Osteoblast (primary cell): ENCODE data around the gene TNFRSF19. TPM values are rescaled to one million over a fixed set of nuclear protein-coding genes. Genes with fewer than 3 reads are reported as not detected.

Experiments used
- DNase-seq: peaks from one replicate; pipeline ENCODE4 v3.0.0; 2011; ENCODE audit warnings: low spot score, mixed read lengths; ENCODE audit not compliant: insufficient read length; ENCODE audit errors: missing footprints
- H2AFZ ChIP-seq: 2 replicates; pipeline ENCODE4 v1.6.0; 2011; ENCODE audit warnings: mild to moderate bottlenecking, low read length
- H3K27ac ChIP-seq: 2 replicates; pipeline ENCODE4 v1.5.1; 2011; ENCODE audit warnings: mild to moderate bottlenecking, low read depth, low read length, moderate library complexity
- H3K27me3 ChIP-seq: 2 replicates; pipeline ENCODE4 v1.6.0; 2012; ENCODE audit warnings: mild to moderate bottlenecking, control low read depth, inconsistent platforms, low read length, moderate library complexity; ENCODE audit not compliant: insufficient read depth
- H3K36me3 ChIP-seq: 2 replicates; pipeline ENCODE4 v1.5.1; 2011; ENCODE audit warnings: mild to moderate bottlenecking, low read length, control low read depth, moderate library complexity; ENCODE audit not compliant: insufficient read depth
- H3K4me1 ChIP-seq: 2 replicates; pipeline ENCODE4 v1.5.1; 2011; ENCODE audit warnings: mild to moderate bottlenecking, low read length, control low read depth, moderate library complexity; ENCODE audit not compliant: insufficient read depth
- H3K4me2 ChIP-seq: 2 replicates; pipeline ENCODE4 v1.6.0; 2011; ENCODE audit warnings: mild to moderate bottlenecking, low read length; ENCODE audit not compliant: insufficient read depth
- H3K4me3 ChIP-seq: fragments of 200-600 bp; sonication (generic); 3 replicates; pipeline ENCODE4 v1.5.1; 2012; ENCODE audit warnings: mild to moderate bottlenecking, low read length, inconsistent platforms; ENCODE audit not compliant: insufficient read depth
- H3K79me2 ChIP-seq: 2 replicates; pipeline ENCODE4 v1.6.0; 2012; ENCODE audit warnings: mild to moderate bottlenecking, low read length, control low read depth, inconsistent platforms; ENCODE audit not compliant: insufficient read depth
- H3K9me3 ChIP-seq: 2 replicates; pipeline ENCODE4 v1.5.1; 2011; ENCODE audit warnings: low read depth, low read length, control low read depth
- H4K20me1 ChIP-seq: 2 replicates; pipeline ENCODE4 v1.6.0; 2012; ENCODE audit warnings: mild to moderate bottlenecking, low read length, control low read depth; ENCODE audit not compliant: insufficient read depth
- CTCF ChIP-seq: IDR thresholded peaks from 2 replicates; pipeline ENCODE4 v1.5.1; 2011; ENCODE audit warnings: mild to moderate bottlenecking, low read depth, low read length, moderate library complexity; ENCODE audit errors: extremely low read depth
- total RNA-seq: library from RNA; depleted of rRNA; stranded (reverse); fragments of >200 nt; gene quantifications from 2 replicates; pipeline ENCODE4 v1.2.3, GENCODE V29; 2012

The TNFRSF19 gene
- total RNA-seq, 1 donor, result 73.8 TPM

DNA sequence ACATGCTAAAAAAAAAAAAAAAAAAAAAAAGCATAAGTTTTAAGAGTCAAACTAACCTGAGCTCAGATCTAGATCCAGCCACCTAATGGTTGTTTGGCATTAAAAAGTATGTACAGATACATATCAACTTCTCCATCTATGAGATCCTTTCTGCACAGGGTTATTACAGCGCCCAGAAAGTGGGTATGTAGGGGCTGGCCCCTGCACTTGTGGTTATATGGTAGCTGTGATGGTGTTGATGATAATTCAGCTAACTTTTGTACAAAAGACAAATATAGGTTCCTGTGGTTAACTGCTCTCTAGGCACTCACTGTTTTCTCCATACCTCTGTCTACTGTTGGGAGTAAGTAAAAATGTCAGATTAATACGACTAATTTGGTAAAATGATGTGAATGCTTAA, 81.7 kb downstream of the TNFRSF19 start:
- H3K9me3 ChIP-seq, result no peaks in the 10 kb centered on the region
- H3K4me2 ChIP-seq, result no peak overlapping the region
- no peak for DNase-seq
- no peaks in the 10 kb centered on the region for H3K27me3 ChIP-seq
- H3K36me3 ChIP-seq, result no peaks in the 10 kb centered on the region
- H3K4me3 ChIP-seq, result no peak overlapping the region
- no peaks in the 10 kb centered on the region for H3K79me2 ChIP-seq
- H4K20me1 ChIP-seq, result no peaks in the 10 kb centered on the region
- peaks cover 11% of the 10 kb centered on the region for H3K4me1 ChIP-seq
- no peak for TF ChIP-seq CTCF
- no peak overlapping the region for H2AFZ ChIP-seq
- H3K27ac ChIP-seq, result no peak overlapping the region

DNA sequence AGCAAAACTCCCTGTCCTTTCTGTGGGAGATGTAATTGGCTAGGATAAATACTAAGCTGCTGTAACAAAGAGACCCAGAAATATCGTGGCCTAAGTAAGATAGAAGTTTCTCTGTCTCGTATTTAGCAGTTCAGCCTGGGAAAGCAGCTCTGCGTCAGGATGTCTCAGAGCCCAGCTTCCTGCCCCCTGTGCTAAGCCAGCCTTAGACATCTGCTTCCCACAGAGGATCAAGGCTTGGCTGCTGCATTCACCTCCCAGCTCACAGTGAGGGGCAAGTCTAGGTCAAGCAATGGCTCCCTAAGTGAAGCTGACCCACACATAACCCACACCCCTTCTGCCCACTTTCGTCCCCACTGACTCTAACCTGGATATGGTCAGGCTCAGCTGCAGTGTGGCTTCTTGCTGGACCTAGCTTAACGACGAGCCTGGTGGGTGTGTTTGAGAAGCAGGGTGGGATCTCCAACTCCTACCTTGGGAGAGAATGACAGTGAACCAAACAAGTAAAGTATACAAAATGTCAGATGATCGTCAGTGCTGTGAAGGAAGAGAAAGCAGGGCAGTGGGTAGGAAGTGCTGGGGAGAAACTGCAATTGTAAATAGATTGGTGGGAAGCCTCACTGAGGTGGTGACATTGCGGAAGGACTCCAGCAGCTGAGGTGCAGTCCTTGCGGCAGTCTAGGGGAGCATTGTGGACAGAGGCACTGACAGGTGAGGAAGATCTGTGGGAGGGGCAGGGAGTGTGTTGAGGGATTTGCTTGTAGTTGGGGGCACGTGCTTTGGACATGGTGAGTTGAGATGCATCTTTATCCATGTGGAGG, 82.9 kb downstream of the TNFRSF19 start:
- H3K79me2 ChIP-seq, result no peaks in the 10 kb centered on the region
- no peaks in the 10 kb centered on the region for H3K9me3 ChIP-seq
- peaks cover 19% of the 10 kb centered on the region for H3K4me1 ChIP-seq
- H3K36me3 ChIP-seq, result no peaks in the 10 kb centered on the region
- no peak for TF ChIP-seq CTCF
- no peak overlapping the region for H3K4me2 ChIP-seq
- no peaks in the 10 kb centered on the region for H4K20me1 ChIP-seq
- DNase-seq, result no peak
- H2AFZ ChIP-seq, result no peak overlapping the region
- H3K27ac ChIP-seq, result no peak overlapping the region
- no peaks in the 10 kb centered on the region for H3K27me3 ChIP-seq
- H3K4me3 ChIP-seq, result no peak overlapping the region

- no peak overlapping the region for H2AFZ ChIP-seq
- peaks cover 6% of the 10 kb centered on the region for H3K36me3 ChIP-seq
- H3K9me3 ChIP-seq, result no peaks in the 10 kb centered on the region
- DNase-seq, result no peak
- H3K4me1 ChIP-seq, result peaks cover 19% of the 10 kb centered on the region
- no peak overlapping the region for H3K4me3 ChIP-seq
- no peak for TF ChIP-seq CTCF
- no peak overlapping the region for H3K27ac ChIP-seq
- no peaks in the 10 kb centered on the region for H3K79me2 ChIP-seq
- H4K20me1 ChIP-seq, result no peaks in the 10 kb centered on the region
- no peak overlapping the region for H3K4me2 ChIP-seq
- no peaks in the 10 kb centered on the region for H3K27me3 ChIP-seq
Observed at GRCh38 chr13:23654111-23655110, 84.2 kb downstream of the TNFRSF19 start.

DNA sequence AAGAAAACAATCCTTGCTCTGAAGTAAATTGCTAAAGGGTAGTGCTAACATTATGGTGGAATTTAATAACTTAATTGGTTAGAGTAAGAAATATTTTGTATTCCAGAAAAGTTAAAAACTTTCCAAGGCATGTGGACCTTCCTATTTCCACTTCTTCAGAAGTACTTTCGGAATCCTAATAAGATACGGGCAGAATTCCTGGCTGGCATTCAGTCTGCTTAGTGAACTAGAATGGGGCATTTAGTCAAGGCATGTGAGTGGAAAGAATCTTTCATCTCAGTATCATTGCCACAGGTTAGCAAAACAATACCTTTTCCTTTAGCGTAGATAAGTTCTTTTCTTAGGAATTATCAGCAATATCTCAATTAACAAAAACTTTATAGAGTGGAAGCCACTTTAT, 85.1 kb downstream of the TNFRSF19 start:
- Histone ChIP-seq H3K79me2 (no peaks in the 10 kb centered on the region), H3K4me1 (peaks cover 19% of the 10 kb centered on the region), H3K27me3 (no peaks in the 10 kb centered on the region), H3K27ac (no peak overlapping the region), H3K4me2 (no peak overlapping the region), H2AFZ (no peak overlapping the region), H3K4me3 (no peak overlapping the region), H3K36me3 (peaks cover 13% of the 10 kb centered on the region), H3K9me3 (no peaks in the 10 kb centered on the region), H4K20me1 (no peaks in the 10 kb centered on the region)
- DNase-seq, result no peak
- TF ChIP-seq CTCF, result no peak
